ENCODE data around the gene LRRK2.

LRRK2 gene

DNA sequence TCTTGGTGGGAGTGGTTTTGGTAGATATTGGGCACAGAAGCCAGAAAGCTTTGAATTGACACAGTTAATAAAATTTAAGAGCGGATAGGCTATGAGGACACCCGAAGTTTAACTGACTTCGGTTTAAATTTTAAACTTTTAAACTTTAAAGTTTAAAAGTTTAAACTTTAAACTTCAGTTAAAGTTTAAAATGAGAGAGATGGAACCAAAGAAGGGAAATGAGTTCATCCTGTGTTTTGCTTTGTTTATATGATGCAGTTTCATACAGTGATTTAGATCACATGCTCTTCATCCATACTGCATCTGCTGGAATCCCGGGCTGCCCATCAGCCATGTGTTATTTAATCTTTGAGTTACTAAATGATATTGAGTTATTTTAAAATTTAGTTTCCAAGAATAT is 27.2 kb upstream of the LRRK2 start:
- no peaks in the 10 kb centered on the region for H3K4me1 ChIP-seq
- H3K9me3 ChIP-seq: no peaks in the 10 kb centered on the region
- DNase-seq: no peak
- no peaks in the 10 kb centered on the region for H3K27me3 ChIP-seq
- H3K4me3 ChIP-seq (ENCODE audit: low read depth, low read length): no peak overlapping the region
- H3K36me3 ChIP-seq: no peaks in the 10 kb centered on the region
- TF ChIP-seq, protein P1, sequence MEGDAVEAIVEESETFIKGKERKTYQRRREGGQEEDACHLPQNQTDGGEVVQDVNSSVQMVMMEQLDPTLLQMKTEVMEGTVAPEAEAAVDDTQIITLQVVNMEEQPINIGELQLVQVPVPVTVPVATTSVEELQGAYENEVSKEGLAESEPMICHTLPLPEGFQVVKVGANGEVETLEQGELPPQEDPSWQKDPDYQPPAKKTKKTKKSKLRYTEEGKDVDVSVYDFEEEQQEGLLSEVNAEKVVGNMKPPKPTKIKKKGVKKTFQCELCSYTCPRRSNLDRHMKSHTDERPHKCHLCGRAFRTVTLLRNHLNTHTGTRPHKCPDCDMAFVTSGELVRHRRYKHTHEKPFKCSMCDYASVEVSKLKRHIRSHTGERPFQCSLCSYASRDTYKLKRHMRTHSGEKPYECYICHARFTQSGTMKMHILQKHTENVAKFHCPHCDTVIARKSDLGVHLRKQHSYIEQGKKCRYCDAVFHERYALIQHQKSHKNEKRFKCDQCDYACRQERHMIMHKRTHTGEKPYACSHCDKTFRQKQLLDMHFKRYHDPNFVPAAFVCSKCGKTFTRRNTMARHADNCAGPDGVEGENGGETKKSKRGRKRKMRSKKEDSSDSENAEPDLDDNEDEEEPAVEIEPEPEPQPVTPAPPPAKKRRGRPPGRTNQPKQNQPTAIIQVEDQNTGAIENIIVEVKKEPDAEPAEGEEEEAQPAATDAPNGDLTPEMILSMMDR (IDR thresholded peaks at IDR 0.05; ENCODE audit: low read depth, low read length): no peak

DNA sequence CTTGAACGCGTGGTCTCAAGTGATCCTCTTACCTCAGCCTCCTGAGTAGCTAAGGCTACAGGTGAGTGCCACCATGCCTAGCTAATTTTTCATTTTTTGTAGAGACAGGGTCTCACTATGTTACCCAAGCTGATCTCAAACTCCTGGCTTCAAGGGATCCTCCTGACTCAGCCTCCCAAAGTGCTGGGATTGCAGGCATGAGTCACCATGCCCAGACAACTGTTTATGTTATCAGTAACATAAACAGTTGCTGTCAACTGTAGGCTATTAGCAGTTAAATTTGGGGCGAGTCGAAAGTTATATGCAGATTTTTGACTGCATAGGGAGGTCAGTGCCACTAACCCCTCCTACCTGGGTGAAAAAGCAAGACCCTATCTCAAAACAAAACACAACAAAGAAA is 26.2 kb upstream of the LRRK2 start:
- TF ChIP-seq, protein P1 (IDR thresholded peaks at IDR 0.05; ENCODE audit: low read depth, low read length): no peak
- Histone ChIP-seq H3K27me3 (no peaks in the 10 kb centered on the region), H3K9me3 (no peaks in the 10 kb centered on the region), H3K36me3 (no peaks in the 10 kb centered on the region), H3K4me1 (no peaks in the 10 kb centered on the region), H3K4me3 (ENCODE audit: low read depth, low read length) (no peak overlapping the region)
- no peak for DNase-seq

DNA sequence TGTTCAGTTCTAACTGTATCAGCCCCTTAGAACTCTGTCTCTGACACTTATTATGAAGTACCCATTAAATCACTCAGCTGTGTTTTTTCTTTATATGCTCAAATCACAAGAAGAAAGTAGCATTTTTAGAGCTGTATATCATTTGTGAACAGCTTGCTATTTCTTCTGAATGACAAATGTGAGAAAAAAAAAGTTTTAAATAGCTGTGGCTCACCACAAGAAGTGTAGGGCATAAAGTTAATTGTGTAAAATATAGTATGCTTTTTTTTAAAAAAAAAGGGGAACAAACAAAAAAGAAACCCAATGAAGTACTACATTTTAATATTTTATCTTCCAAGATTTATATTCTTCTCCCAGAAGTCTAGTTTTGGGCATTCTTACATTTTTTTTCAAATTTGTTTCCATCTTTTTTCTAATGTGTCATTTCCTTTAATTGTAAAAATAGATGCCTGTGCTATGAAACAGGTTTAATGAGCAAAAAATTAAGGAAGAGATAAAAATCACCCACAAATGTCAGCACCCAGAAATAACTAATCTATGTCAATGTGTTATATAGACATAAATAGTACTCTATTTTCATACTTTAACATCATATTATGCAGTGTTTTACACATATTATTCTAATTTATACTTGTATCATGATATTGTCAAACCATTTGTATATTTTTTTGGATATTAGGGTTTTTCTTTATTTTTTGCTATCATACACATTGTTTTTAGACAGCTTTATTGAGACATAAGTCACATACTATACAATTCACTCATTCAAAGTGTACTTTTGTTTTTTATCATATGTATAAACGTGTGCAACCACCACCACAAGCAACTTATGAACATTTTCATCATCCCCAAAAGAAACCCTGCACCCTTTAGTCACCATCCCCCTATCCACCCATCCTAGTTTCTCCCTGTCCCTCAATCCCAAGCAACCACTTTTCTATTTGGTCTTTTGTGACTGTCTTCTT is 22.4 kb upstream of the LRRK2 start:
- H3K4me1 ChIP-seq: no peaks in the 10 kb centered on the region
- TF ChIP-seq, protein P1 (IDR thresholded peaks at IDR 0.05; ENCODE audit: low read depth, low read length): no peak
- H3K36me3 ChIP-seq: no peaks in the 10 kb centered on the region
- H3K27me3 ChIP-seq: no peaks in the 10 kb centered on the region
- no peak overlapping the region for H3K4me3 ChIP-seq (ENCODE audit: low read depth, low read length)
- no peaks in the 10 kb centered on the region for H3K9me3 ChIP-seq
- no peak for DNase-seq

DNA sequence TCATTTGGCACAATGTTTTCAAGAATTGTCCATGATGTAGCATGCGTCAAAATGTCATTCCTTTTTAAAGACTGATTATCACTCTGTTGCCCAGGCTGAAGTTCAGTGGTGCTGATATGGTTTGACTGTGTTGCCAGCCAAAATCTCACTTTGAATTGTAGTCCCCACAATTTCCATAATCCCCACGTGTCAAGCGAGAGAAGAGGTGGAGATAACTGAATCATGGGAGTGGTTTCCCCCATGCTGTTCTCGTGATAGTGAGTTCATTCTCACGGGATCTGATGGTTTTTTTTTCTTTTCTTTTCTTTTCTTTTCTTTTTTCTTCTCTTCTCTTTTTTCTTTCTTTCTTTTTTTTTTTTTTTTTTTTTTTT is 21.8 kb upstream of the LRRK2 start:
- Histone ChIP-seq H3K27me3 (no peaks in the 10 kb centered on the region), H3K4me1 (no peaks in the 10 kb centered on the region), H3K4me3 (ENCODE audit: low read depth, low read length) (no peak overlapping the region), H3K9me3 (no peaks in the 10 kb centered on the region), H3K36me3 (no peaks in the 10 kb centered on the region)
- TF ChIP-seq, protein P1 (IDR thresholded peaks at IDR 0.05; ENCODE audit: low read depth, low read length): no peak
- no peak for DNase-seq

DNA sequence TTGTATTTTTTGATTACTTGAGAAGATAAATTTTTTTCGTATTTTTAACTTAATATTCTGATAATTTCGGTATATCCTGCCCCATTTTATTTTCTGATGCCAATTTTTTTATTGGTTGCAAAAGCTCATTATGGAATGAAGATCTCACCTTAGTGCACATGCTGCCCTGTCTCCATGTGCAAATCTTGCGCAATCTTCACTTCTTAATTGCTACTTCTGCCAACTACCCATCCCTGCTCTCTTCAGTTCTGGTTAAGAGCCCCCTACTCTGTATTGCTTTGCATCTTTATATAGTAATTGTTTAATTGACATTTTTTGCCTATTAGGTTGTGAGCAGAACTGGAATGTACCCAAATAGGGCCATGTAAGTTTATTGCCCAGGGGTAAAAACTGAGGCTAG is 20.5 kb upstream of the LRRK2 start:
- H3K4me1 ChIP-seq: no peaks in the 10 kb centered on the region
- no peak overlapping the region for H3K4me3 ChIP-seq (ENCODE audit: low read depth, low read length)
- no peak for DNase-seq
- no peaks in the 10 kb centered on the region for H3K27me3 ChIP-seq
- H3K36me3 ChIP-seq: no peaks in the 10 kb centered on the region
- no peaks in the 10 kb centered on the region for H3K9me3 ChIP-seq
- TF ChIP-seq, protein P1 (IDR thresholded peaks at IDR 0.05; ENCODE audit: low read depth, low read length): no peak

DNA sequence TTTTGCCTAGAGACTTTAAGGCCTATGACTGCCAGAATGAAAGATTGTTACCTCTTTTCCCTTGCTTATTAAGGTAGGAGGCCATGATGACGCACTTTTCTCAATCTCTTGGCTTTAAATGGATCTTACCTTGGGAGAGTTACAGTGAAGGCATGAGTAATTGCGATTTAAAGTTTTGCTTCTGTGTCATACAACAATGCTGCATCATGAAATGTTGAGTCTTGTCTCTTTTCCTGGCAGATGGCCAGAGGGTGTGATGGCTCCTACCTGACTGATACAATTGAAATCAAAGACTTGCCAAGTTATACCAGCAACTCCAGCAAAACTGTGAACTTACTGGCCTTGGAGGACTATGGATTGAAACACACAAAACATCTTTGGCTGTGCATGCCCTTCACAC is 17.2 kb upstream of the LRRK2 start:
- no peaks in the 10 kb centered on the region for H3K27me3 ChIP-seq
- no peaks in the 10 kb centered on the region for H3K9me3 ChIP-seq
- no peak for DNase-seq
- no peak overlapping the region for H3K4me3 ChIP-seq (ENCODE audit: low read depth, low read length)
- TF ChIP-seq, protein P1 (IDR thresholded peaks at IDR 0.05; ENCODE audit: low read depth, low read length): no peak
- no peaks in the 10 kb centered on the region for H3K4me1 ChIP-seq
- H3K36me3 ChIP-seq: no peaks in the 10 kb centered on the region

All from BE2C (cell line).